GM23338 (cell line): ENCODE results near the gene ZNF324. TPM values are rescaled to one million over a fixed set of nuclear protein-coding genes. Genes with fewer than 3 reads are reported as not detected.

Experiments used
- ATAC-seq: fragments of 200-7000 bp; cut with Tn5 transposase; 3 replicates; pipeline ENCODE4 v1.9.1; 2020
- DNase-seq: peaks from one replicate; pipeline ENCODE4 v3.0.0-alpha.2; 2015; ENCODE audit warnings: low spot score
- H2AFZ ChIP-seq: fragments of 200-600 bp; sonication (generic); 2 replicates; pipeline ENCODE4 v1.8.0; 2016; ENCODE audit warnings: antibody characterized with exemption, mild to moderate bottlenecking, moderate library complexity
- H3F3A ChIP-seq: fragments of 200-600 bp; sonication (generic); replicated peaks from 2 replicates; pipeline ENCODE4 v1.8.0; 2017; ENCODE audit warnings: antibody characterized with exemption, mixed run types, low read depth
- H3K27ac ChIP-seq: fragments of 200-600 bp; sonication (generic); 2 replicates; pipeline ENCODE4 v1.6.1; 2016; ENCODE audit warnings: low read depth
- H3K27me3 ChIP-seq: fragments of 200-600 bp; sonication (generic); 2 replicates; pipeline ENCODE4 v1.8.0; 2016; ENCODE audit warnings: mild to moderate bottlenecking, mixed run types, moderate library complexity; ENCODE audit not compliant: insufficient read depth
- H3K36me3 ChIP-seq: fragments of 200-600 bp; sonication (generic); 2 replicates; pipeline ENCODE4 v1.8.0; 2016; ENCODE audit warnings: mild to moderate bottlenecking; ENCODE audit not compliant: insufficient read depth
- H3K4me1 ChIP-seq: fragments of 200-600 bp; sonication (generic); 2 replicates; pipeline ENCODE4 v1.8.0; 2016; ENCODE audit warnings: mild to moderate bottlenecking, moderate library complexity; ENCODE audit not compliant: insufficient read depth
- H3K4me2 ChIP-seq: fragments of 200-600 bp; sonication (generic); 2 replicates; pipeline ENCODE4 v1.7.1; 2017; ENCODE audit warnings: mixed run types
- H3K4me3 ChIP-seq: fragments of 200-600 bp; sonication (generic); 2 replicates; pipeline ENCODE4 v1.6.1; 2016; ENCODE audit warnings: mixed run types
- H3K79me2 ChIP-seq: fragments of 200-600 bp; sonication (generic); replicated peaks from 2 replicates; pipeline ENCODE4 v1.8.0; 2017; ENCODE audit warnings: mild to moderate bottlenecking; ENCODE audit not compliant: insufficient read depth
- H3K9me2 ChIP-seq: fragments of 200-600 bp; sonication (generic); 2 replicates; pipeline ENCODE4 v1.8.0; 2017; ENCODE audit not compliant: insufficient read depth
- H4K20me1 ChIP-seq: fragments of 200-600 bp; sonication (generic); replicated peaks from 2 replicates; pipeline ENCODE4 v1.8.0; 2017; ENCODE audit warnings: mild to moderate bottlenecking; ENCODE audit not compliant: insufficient read depth
- H3K27ac Mint-ChIP-seq: 2 replicates; pipeline ENCODE4 v1.8.0; 2020; ENCODE audit warnings: inconsistent platforms, mild to moderate bottlenecking, moderate library complexity, mixed read lengths
- H3K27me3 Mint-ChIP-seq: 3 replicates; pipeline ENCODE4 v1.8.0; 2022; ENCODE audit warnings: low read depth, mild to moderate bottlenecking, moderate library complexity, mixed read lengths, inconsistent platforms; ENCODE audit not compliant: insufficient read depth, poor library complexity
- H3K36me3 Mint-ChIP-seq: 3 replicates; pipeline ENCODE4 v1.8.0; 2021; ENCODE audit warnings: low read depth, mild to moderate bottlenecking, inconsistent platforms, moderate library complexity, mixed read lengths
- H3K4me1 Mint-ChIP-seq: 3 replicates; pipeline ENCODE4 v1.8.0; 2020; ENCODE audit warnings: mild to moderate bottlenecking, inconsistent platforms, mixed read lengths
- H3K4me3 Mint-ChIP-seq: 3 replicates; pipeline ENCODE4 v1.8.0; 2021; ENCODE audit warnings: moderate library complexity, mild to moderate bottlenecking, inconsistent platforms, mixed read lengths
- H3K9me3 Mint-ChIP-seq: 3 replicates; pipeline ENCODE4 v1.8.0; 2020; ENCODE audit warnings: moderate library complexity, mild to moderate bottlenecking, inconsistent platforms, mixed read lengths
- CREB1 ChIP-seq: fragments of 250-450 bp; sonication (Bioruptor Pico); IDR thresholded peaks from 2 replicates; pipeline ENCODE4 v1.5.0; 2020; ENCODE audit warnings: low read depth, mild to moderate bottlenecking, moderate library complexity
- EZH2 ChIP-seq: fragments of 200-600 bp; sonication (generic); IDR thresholded peaks from one replicate; pipeline ENCODE4 v1.8.0; 2017; ENCODE audit warnings: antibody characterized with exemption, mild to moderate bottlenecking, low read depth; ENCODE audit not compliant: unreplicated experiment
- EZH2phosphoT487 ChIP-seq: fragments of 200-600 bp; sonication (generic); IDR thresholded peaks from one replicate; pipeline ENCODE4 v1.8.1; 2018; ENCODE audit warnings: antibody characterized with exemption; ENCODE audit not compliant: unreplicated experiment
- NANOG ChIP-seq: IDR thresholded peaks from 2 replicates; pipeline ENCODE4 v1.6.1; 2016; ENCODE audit warnings: antibody characterized with exemption, borderline replicate concordance
- POLR2AphosphoS5 ChIP-seq: IDR thresholded peaks from 2 replicates; pipeline ENCODE4 v1.6.1; 2016; ENCODE audit warnings: antibody characterized with exemption, low read depth
- REST ChIP-seq: IDR thresholded peaks from one replicate; pipeline ENCODE4 v1.6.1; 2018; ENCODE audit warnings: antibody characterized with exemption; ENCODE audit not compliant: unreplicated experiment
- ZNF331 ChIP-seq: fragments of 250-450 bp; sonication (Bioruptor Pico); IDR thresholded peaks from 2 replicates; pipeline ENCODE4 v1.5.0; 2020; ENCODE audit warnings: low read depth, mild to moderate bottlenecking, moderate library complexity
- ZNF462 ChIP-seq: fragments of 250-450 bp; sonication (Bioruptor Pico); IDR thresholded peaks from 2 replicates; pipeline ENCODE4 v1.5.0; 2020; ENCODE audit warnings: mild to moderate bottlenecking, moderate library complexity
- polyA plus RNA-seq: library from polyadenylated mRNA; unstranded; fragments of >200 nt; fragmentation: Nextera tagmentation; extraction: Ambion mirVana; gene quantifications from 2 replicates; pipeline ENCODE4 v1.2.1, GENCODE V29; 2016
- total RNA-seq: library from RNA; depleted of rRNA; stranded (reverse); fragments of >200 nt; shearing (Covaris generic); gene quantifications from 2 replicates; pipeline ENCODE4 v1.2.3, GENCODE V29; 2014
- TF ChIP-seq, protein P1 (sequence below), 2 experiments: fragments of 200-600 bp in 1 of 2; sonication (generic) in 1 of 2; conservative IDR thresholded peaks; 2 replicates each; pipeline versions ENCODE4 v1.5.1 to v1.6.1; 2016 to 2017; ENCODE audit warnings: antibody characterized with exemption in 2 of 2, low read depth in 2 of 2, mild to moderate bottlenecking in 2 of 2, moderate library complexity in 1 of 2

Gene ZNF324
- total and polyA plus RNA-seq, 2 experiments from 2014 or later = 3.9 to 15.0 TPM

DNA sequence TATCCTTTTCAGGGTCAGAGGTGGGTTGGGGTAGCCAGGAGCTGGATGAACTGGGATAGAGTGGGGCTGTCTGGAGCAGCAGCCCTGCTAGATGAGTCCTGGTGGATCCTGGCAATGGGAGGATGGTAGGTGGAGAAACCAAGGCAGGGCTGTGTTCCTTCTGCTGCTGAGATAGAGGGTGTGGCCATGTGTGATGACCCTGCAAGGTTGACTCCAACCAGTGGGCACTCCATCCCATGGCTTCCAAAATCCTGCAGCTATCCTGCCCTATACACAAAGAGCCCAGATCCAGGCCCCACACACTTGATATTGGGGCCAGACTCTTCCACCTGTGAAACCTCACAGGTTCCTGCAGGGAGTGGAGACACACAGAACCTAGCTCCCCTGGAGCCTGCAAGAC, 6.9 kb downstream of the ZNF324 start (continued):
- no peak for TF ChIP-seq ZNF462 (CRISPR knock-in tag)

DNA sequence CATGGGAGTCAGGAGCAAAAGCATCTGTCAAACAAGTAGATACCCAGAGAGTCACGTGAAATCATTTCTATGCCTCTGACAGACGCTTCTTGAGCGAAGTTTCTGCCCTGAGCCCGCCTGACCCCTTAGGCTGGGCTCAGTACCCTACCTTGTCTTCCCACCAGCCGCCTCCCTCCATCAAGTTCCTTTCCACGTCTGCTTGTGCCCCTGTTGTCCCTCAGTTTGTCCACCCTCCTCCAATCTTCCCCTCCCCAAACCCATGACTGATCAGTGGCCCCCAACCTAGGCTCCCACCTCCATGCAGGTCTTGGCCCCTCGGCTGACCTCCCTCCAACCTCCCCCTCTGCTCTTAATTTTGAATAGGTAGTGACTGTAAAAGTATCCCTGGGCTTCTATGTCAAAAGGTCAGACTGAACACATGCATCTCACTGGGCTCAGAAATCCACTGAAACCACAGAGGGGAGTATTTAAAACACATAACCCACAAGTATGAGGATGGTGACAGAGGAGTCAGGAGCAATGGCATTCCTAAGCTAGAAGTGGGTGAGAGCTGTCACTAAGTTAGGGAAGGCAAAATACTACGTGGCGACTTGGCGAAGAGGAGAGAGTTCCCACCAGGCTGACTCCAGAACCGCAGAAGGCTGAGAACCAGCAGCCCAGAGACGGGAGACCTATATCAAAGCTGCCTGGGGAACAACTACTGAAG, 7.6 kb downstream of the ZNF324 start:
- Histone ChIP-seq H3F3A (peaks cover 13% of the 10 kb centered on the region), H3K27ac (no peak overlapping the region), H4K20me1 (no peaks in the 10 kb centered on the region), H3K4me2 (peak overlapping the region; percentile 94), H3K4me3 (peak overlapping the region; percentile 82; the same call in 1 of the 2 replicates), H3K27me3 (no peaks in the 10 kb centered on the region), H3K4me1 (peaks cover 4% of the 10 kb centered on the region; the same call in 1 of the 2 replicates), H2AFZ (no peak overlapping the region), H3K79me2 (no peaks in the 10 kb centered on the region), H3K9me2 (no peaks in the 10 kb centered on the region), H3K36me3 (no peaks in the 10 kb centered on the region)
- no peak for ATAC-seq
- no peak for DNase-seq
- Mint-ChIP-seq H3K4me1 (peaks cover 10% of the 10 kb centered on the region), H3K27me3 (peaks cover 25% of the 10 kb centered on the region), H3K36me3 (peaks cover 14% of the 10 kb centered on the region), H3K27ac (no peak overlapping the region), H3K9me3 (no peaks in the 10 kb centered on the region; the same call in 2 of the 3 replicates), H3K4me3 (peak overlapping the region; percentile 93)
- no peak for TF ChIP-seq REST
- TF ChIP-seq ZNF331 (CRISPR knock-in tag) = no peak
- no peak for TF ChIP-seq NANOG
- TF ChIP-seq EZH2 = no peak
- TF ChIP-seq, protein P1, sequence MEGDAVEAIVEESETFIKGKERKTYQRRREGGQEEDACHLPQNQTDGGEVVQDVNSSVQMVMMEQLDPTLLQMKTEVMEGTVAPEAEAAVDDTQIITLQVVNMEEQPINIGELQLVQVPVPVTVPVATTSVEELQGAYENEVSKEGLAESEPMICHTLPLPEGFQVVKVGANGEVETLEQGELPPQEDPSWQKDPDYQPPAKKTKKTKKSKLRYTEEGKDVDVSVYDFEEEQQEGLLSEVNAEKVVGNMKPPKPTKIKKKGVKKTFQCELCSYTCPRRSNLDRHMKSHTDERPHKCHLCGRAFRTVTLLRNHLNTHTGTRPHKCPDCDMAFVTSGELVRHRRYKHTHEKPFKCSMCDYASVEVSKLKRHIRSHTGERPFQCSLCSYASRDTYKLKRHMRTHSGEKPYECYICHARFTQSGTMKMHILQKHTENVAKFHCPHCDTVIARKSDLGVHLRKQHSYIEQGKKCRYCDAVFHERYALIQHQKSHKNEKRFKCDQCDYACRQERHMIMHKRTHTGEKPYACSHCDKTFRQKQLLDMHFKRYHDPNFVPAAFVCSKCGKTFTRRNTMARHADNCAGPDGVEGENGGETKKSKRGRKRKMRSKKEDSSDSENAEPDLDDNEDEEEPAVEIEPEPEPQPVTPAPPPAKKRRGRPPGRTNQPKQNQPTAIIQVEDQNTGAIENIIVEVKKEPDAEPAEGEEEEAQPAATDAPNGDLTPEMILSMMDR (conservative IDR thresholded peaks at IDR 0.05; ENCODE audit: low read depth in 2 of 2) = no peak
- no peak for TF ChIP-seq EZH2phosphoT487
- TF ChIP-seq POLR2AphosphoS5 = no peak
- no peak for TF ChIP-seq CREB1 (CRISPR knock-in tag)
